B cell (primary cell): Measurements from ENCODE around the gene DCTD.

Experiments
- EZH2 ChIP-seq: IDR thresholded peaks from 2 replicates; pipeline ENCODE4 v1.6.1; 2012; ENCODE audit warnings: borderline replicate concordance, low read depth, mild to moderate bottlenecking, moderate library complexity, low read length; ENCODE audit not compliant: insufficient read depth, poor library complexity, severe bottlenecking
- TF ChIP-seq, protein P1 (sequence below): fragments of 200-600 bp; IDR thresholded peaks from one replicate; pipeline ENCODE4 v1.8.0; 2022; ENCODE audit warnings: antibody characterized with exemption, mild to moderate bottlenecking

DNA sequence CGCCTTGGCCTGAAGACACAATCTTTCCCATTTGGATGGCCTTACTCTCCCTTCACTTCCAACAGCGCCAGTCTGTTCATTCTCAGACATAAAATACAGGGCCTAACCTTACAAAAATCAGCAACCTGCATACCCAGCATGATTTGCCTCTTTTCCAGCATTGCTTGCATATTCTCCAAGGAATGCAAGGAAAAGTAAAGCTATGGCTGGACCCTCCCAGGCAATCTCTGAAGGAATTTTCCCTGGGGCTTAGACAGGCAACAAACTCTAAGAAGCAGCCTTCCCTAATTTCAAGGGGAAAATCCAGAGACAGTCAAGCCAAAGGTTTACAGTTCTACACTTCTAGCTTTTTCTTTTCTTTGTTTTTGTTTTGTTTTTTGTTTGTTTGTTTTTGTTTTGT, 3.6 kb downstream of the DCTD start:
- TF ChIP-seq, protein P1, sequence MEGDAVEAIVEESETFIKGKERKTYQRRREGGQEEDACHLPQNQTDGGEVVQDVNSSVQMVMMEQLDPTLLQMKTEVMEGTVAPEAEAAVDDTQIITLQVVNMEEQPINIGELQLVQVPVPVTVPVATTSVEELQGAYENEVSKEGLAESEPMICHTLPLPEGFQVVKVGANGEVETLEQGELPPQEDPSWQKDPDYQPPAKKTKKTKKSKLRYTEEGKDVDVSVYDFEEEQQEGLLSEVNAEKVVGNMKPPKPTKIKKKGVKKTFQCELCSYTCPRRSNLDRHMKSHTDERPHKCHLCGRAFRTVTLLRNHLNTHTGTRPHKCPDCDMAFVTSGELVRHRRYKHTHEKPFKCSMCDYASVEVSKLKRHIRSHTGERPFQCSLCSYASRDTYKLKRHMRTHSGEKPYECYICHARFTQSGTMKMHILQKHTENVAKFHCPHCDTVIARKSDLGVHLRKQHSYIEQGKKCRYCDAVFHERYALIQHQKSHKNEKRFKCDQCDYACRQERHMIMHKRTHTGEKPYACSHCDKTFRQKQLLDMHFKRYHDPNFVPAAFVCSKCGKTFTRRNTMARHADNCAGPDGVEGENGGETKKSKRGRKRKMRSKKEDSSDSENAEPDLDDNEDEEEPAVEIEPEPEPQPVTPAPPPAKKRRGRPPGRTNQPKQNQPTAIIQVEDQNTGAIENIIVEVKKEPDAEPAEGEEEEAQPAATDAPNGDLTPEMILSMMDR: no peak
- no peak for TF ChIP-seq EZH2
